Erythroblast (primary cell): Measurements from ENCODE around the gene DTWD1.

Source experiments
- GATA1 ChIP-seq: IDR thresholded peaks from 2 replicates; pipeline ENCODE4 v1.6.1; 2011; ENCODE audit warnings: low read depth, mild to moderate bottlenecking, control low read depth, low read length, moderate library complexity
- POLR2A ChIP-seq: IDR thresholded peaks from 2 replicates; pipeline ENCODE4 v1.6.1; 2011; ENCODE audit warnings: mild to moderate bottlenecking, low read length

DNA sequence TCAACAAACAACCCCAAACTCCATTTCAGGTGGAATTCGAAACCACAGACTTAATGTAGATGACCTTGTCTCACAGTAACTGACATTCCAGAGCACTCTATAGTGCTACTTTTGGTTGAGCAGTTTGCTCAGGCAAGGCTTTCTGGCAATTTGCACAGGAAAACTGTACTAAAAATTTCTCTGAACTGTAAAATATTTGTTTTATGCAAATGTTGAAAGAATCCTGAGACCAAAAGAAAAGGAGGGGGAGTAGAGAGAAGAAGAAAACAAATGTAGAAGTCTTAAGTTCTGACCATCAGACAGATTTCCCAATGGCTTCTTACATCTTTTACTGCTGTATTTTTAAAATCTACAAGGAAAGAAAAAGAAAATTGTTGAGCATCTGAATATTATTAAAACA, 53.5 kb downstream of the DTWD1 start:
- TF ChIP-seq POLR2A = no peak
- TF ChIP-seq GATA1 = no peak
